Measurements from ENCODE around the gene CEP78.

CEP78 gene

GRCh38 chr9:78235762-78236550 lies at the start of gene CEP78:
Gene CEP78, plus strand, starts transcription at chr9:78236075. Its CDS starts 276 bp downstream, at chr9:78236351.
- peak within 1 kb of the TSS; percentile 61 for H3K4me2 ChIP-seq (ENCODE audit: low read length)
- no peaks in the 10 kb centered on the region for H3K79me2 ChIP-seq
- H3K27me3 ChIP-seq (ENCODE audit: control insufficient read depth, insufficient read depth, low read length) = no peaks in the 10 kb centered on the region
- peak within 1 kb of the TSS; percentile 46 for H3K9ac ChIP-seq
- TF ChIP-seq CTCF (IDR thresholded peaks at IDR 0.05) = no peak
- H3K4me1 ChIP-seq = peaks cover 3% of the 10 kb centered on the region
- H3K27ac ChIP-seq = peak within 1 kb of the TSS; percentile 65
- H3K4me3 ChIP-seq (ENCODE audit: low read depth, low read length) = peak within 1 kb of the TSS; percentile 70
- H2AFZ ChIP-seq = peak within 1 kb of the TSS; percentile 93
- H3K9me3 ChIP-seq (ENCODE audit: control insufficient read depth, low read length) = no peaks in the 10 kb centered on the region
- H3K36me3 ChIP-seq (ENCODE audit: control insufficient read depth, insufficient read depth, low read length) = no peaks in the 10 kb centered on the region

- Histone ChIP-seq H3K27ac (no peak overlapping the region), H3K4me1 (no peaks in the 10 kb centered on the region), H3K4me2 (ENCODE audit: low read length) (no peak overlapping the region), H3K79me2 (no peaks in the 10 kb centered on the region), H3K27me3 (ENCODE audit: control insufficient read depth, insufficient read depth, low read length) (no peaks in the 10 kb centered on the region), H3K36me3 (ENCODE audit: control insufficient read depth, insufficient read depth, low read length) (no peaks in the 10 kb centered on the region), H3K9ac (no peak overlapping the region), H3K9me3 (ENCODE audit: control insufficient read depth, low read length) (no peaks in the 10 kb centered on the region), H2AFZ (no peak overlapping the region), H3K4me3 (ENCODE audit: low read depth, low read length) (no peak overlapping the region)
- no peak for TF ChIP-seq CTCF (IDR thresholded peaks at IDR 0.05)
Observed at GRCh38 chr9:78187763-78188484, 48.0 kb upstream of the CEP78 start.

- Histone ChIP-seq H3K4me3 (ENCODE audit: low read depth, low read length) (no peak overlapping the region), H3K9me3 (ENCODE audit: control insufficient read depth, low read length) (no peaks in the 10 kb centered on the region), H2AFZ (no peak overlapping the region), H3K36me3 (ENCODE audit: control insufficient read depth, insufficient read depth, low read length) (no peaks in the 10 kb centered on the region), H3K27ac (no peak overlapping the region), H3K27me3 (ENCODE audit: control insufficient read depth, insufficient read depth, low read length) (no peaks in the 10 kb centered on the region), H3K9ac (no peak overlapping the region), H3K4me1 (no peaks in the 10 kb centered on the region), H3K79me2 (no peaks in the 10 kb centered on the region), H3K4me2 (ENCODE audit: low read length) (no peak overlapping the region)
- TF ChIP-seq CTCF (IDR thresholded peaks at IDR 0.05) = no peak
Observed at GRCh38 chr9:78188594-78188993, 47.3 kb upstream of the CEP78 start.

- Histone ChIP-seq H3K4me2 (ENCODE audit: low read length) (no peak overlapping the region), H3K9ac (no peak overlapping the region), H3K79me2 (no peaks in the 10 kb centered on the region), H2AFZ (no peak overlapping the region), H3K36me3 (ENCODE audit: control insufficient read depth, insufficient read depth, low read length) (no peaks in the 10 kb centered on the region), H3K4me1 (no peaks in the 10 kb centered on the region), H3K9me3 (ENCODE audit: control insufficient read depth, low read length) (no peaks in the 10 kb centered on the region), H3K27ac (no peak overlapping the region), H3K4me3 (ENCODE audit: low read depth, low read length) (no peak overlapping the region), H3K27me3 (ENCODE audit: control insufficient read depth, insufficient read depth, low read length) (no peaks in the 10 kb centered on the region)
- TF ChIP-seq CTCF (IDR thresholded peaks at IDR 0.05) = no peak
Observed at GRCh38 chr9:78189001-78189400, 46.9 kb upstream of the CEP78 start.
